Ascending aorta (tissue), 2 donors: Measurements from ENCODE around the gene SEMA3G. TPM values are rescaled to one million over a fixed set of nuclear protein-coding genes. Genes with fewer than 3 reads are reported as not detected.

Source experiments
- DNase-seq, 2 donors: peaks; one replicate each; pipeline ENCODE4 v3.0.0-alpha.2; 2019; ENCODE audit warnings: low spot score in 2 of 2
- H3K27ac ChIP-seq, 2 donors: fragments of 200-600 bp; sonication (generic); one replicate each; pipeline ENCODE4 v1.5.1; 2016 to 2017; ENCODE audit warnings: mild to moderate bottlenecking in 1 of 2
- H3K27me3 ChIP-seq: fragments of 200-600 bp; sonication (generic); one replicate; pipeline ENCODE4 v1.5.1; 2017
- H3K36me3 ChIP-seq, 2 donors: fragments of 200-600 bp; sonication (generic); one replicate each; pipeline ENCODE4 v1.5.1; 2016
- H3K4me1 ChIP-seq, 2 donors: fragments of 200-600 bp; sonication (generic); one replicate each; pipeline ENCODE4 v1.5.1; 2016 to 2017; ENCODE audit warnings: mild to moderate bottlenecking in 1 of 2
- H3K4me3 ChIP-seq, 2 donors: fragments of 200-600 bp; sonication (generic); one replicate each; pipeline ENCODE4 v1.5.1; 2016 to 2017; ENCODE audit warnings: mild to moderate bottlenecking in 1 of 2
- H3K9me3 ChIP-seq, 2 donors: fragments of 200-600 bp; sonication (generic); one replicate each; pipeline ENCODE4 v1.5.1; 2016
- CTCF ChIP-seq, 3 experiments: fragments of 200-600 bp in 2 of 3; fragments of 450-650 bp in 1 of 3; sonication (generic) in 2 of 3; IDR thresholded peaks; one replicate each; pipeline ENCODE4 v1.5.1; 2016 to 2019; ENCODE audit warnings: antibody characterized with exemption in 3 of 3, mild to moderate bottlenecking in 1 of 3, moderate library complexity in 1 of 3
- intact Hi-C: fragments of 100-400 bp; cut with DNase I; formaldehyde crosslinking; loops from one replicate; pipeline ENCODE4 v1.15.1; 2023
- total RNA-seq: library from RNA; depleted of rRNA; stranded (reverse); fragments of >200 nt; gene quantifications from one replicate; pipeline ENCODE4 v1.1.0, GENCODE V29; 2016

SEMA3G gene
- total RNA-seq, 1 donor from 2014 or later = 163 TPM

GRCh38 chr3:52468336-52468735 lies 23.4 kb upstream of the SEMA3G start:
- Histone ChIP-seq H3K4me1 (peaks cover 3 to 5% of the 10 kb centered on the region in 2 donors), H3K27me3 (no peaks in the 10 kb centered on the region), H3K4me3 (no peak overlapping the region), H3K27ac (no peak overlapping the region), H3K9me3 (no peaks in the 10 kb centered on the region), H3K36me3 (peaks cover 48 to 50% of the 10 kb centered on the region in 2 donors)
- no peak for TF ChIP-seq CTCF (IDR thresholded peaks at IDR 0.05)
- no peak for DNase-seq
- intact Hi-C loops = no loop called here

- no peaks in the 10 kb centered on the region for H3K27me3 ChIP-seq
- no peak overlapping the region for H3K27ac ChIP-seq
- TF ChIP-seq CTCF (IDR thresholded peaks at IDR 0.05) = no peak
- peaks cover 45 to 52% of the 10 kb centered on the region in 2 donors for H3K36me3 ChIP-seq
- H3K9me3 ChIP-seq = no peaks in the 10 kb centered on the region
- no peak overlapping the region for H3K4me3 ChIP-seq
- DNase-seq = no peak
- no peaks in the 10 kb centered on the region for H3K4me1 ChIP-seq
- intact Hi-C loops = no loop called here
Observed at GRCh38 chr3:52463416-52463815, 18.5 kb upstream of the SEMA3G start.

- no peak for DNase-seq
- H3K27ac ChIP-seq = no peak overlapping the region
Observed at GRCh38 chr3:52461874-52462273, 17.0 kb upstream of the SEMA3G start.

GRCh38 chr3:52458770-52459545 lies 14.1 kb upstream of the SEMA3G start:
- intact Hi-C loops = loop anchor here (10.0 kb wide), 1 partner anchor 226 kb away; the partner anchor contains the start of genes GNL3 and PBRM1

More at GRCh38 chr3:52461874-52462273, 17.0 kb upstream of the SEMA3G start:
- Histone ChIP-seq H3K36me3 (peaks cover 46 to 51% of the 10 kb centered on the region in 2 donors), H3K4me1 (peaks cover 0 to 3% of the 10 kb centered on the region in 2 donors), H3K4me3 (no peak overlapping the region), H3K9me3 (no peaks in the 10 kb centered on the region), H3K27me3 (no peaks in the 10 kb centered on the region)
- intact Hi-C loops = no loop called here
- no peak for TF ChIP-seq CTCF (IDR thresholded peaks at IDR 0.05)

GRCh38 chr3:52458031-52458760 lies 13.3 kb upstream of the SEMA3G start:
- Histone ChIP-seq H3K4me1 (peaks cover 12 to 14% of the 10 kb centered on the region in 2 donors), H3K27ac (no peak overlapping the region), H3K4me3 (no peak overlapping the region), H3K27me3 (no peaks in the 10 kb centered on the region), H3K36me3 (peaks cover 33 to 39% of the 10 kb centered on the region in 2 donors), H3K9me3 (no peaks in the 10 kb centered on the region)
- DNase-seq = no peak
- intact Hi-C loops = loop anchor here (10.0 kb wide), 1 partner anchor 227 kb away; the partner anchor contains the start of genes GNL3 and PBRM1
- no peak for TF ChIP-seq CTCF (IDR thresholded peaks at IDR 0.05)

More at GRCh38 chr3:52458770-52459545, 14.1 kb upstream of the SEMA3G start:
- Histone ChIP-seq H3K4me3 (no peak overlapping the region), H3K36me3 (peaks cover 36 to 40% of the 10 kb centered on the region in 2 donors), H3K9me3 (no peaks in the 10 kb centered on the region), H3K27me3 (no peaks in the 10 kb centered on the region), H3K4me1 (peaks cover 10 to 14% of the 10 kb centered on the region in 2 donors), H3K27ac (no peak overlapping the region)
- TF ChIP-seq CTCF (IDR thresholded peaks at IDR 0.05) = no peak
- no peak for DNase-seq
